HG02938 (cell line): ENCODE data around the gene BCAS1.

Experiments
- ATAC-seq: cut with Tn5 transposase; IDR thresholded peaks from one replicate; pipeline ENCODE4 v1.9.1; 2021; ENCODE audit warnings: mild to moderate bottlenecking, moderate library complexity; ENCODE audit not compliant: unreplicated experiment

BCAS1 gene

GRCh38 chr20:53964501-53965253 lies 105.7 kb downstream of the BCAS1 start:
- no peak for ATAC-seq

GRCh38 chr20:53964067-53964466 lies 106.3 kb downstream of the BCAS1 start:
- no peak for ATAC-seq

- ATAC-seq, result no peak
Measured at GRCh38 chr20:53963635-53964034, 106.8 kb downstream of the BCAS1 start.

- ATAC-seq, result no peak
Measured at GRCh38 chr20:53962388-53962787, 108.0 kb downstream of the BCAS1 start.

- ATAC-seq, result no peak
Measured at GRCh38 chr20:53961527-53961926, 108.9 kb downstream of the BCAS1 start.

GRCh38 chr20:53960579-53961272 lies 109.7 kb downstream of the BCAS1 start:
- ATAC-seq, result no peak

GRCh38 chr20:53959911-53960578 lies 110.3 kb downstream of the BCAS1 start:
- ATAC-seq, result no peak

- ATAC-seq, result no peak
Measured at GRCh38 chr20:53958260-53958659, 112.1 kb downstream of the BCAS1 start.

- ATAC-seq, result no peak
Measured at GRCh38 chr20:53957451-53958172, 112.8 kb downstream of the BCAS1 start.

GRCh38 chr20:53956013-53956715 lies 114.2 kb downstream of the BCAS1 start:
- no peak for ATAC-seq

GRCh38 chr20:53954723-53955658 lies 115.4 kb downstream of the BCAS1 start:
- no peak for ATAC-seq

GRCh38 chr20:53952528-53953096 lies 117.8 kb downstream of the BCAS1 start:
- ATAC-seq, result no peak

GRCh38 chr20:53950578-53950977 lies 119.8 kb downstream of the BCAS1 start:
- ATAC-seq, result no peak

GRCh38 chr20:53950031-53950430 lies 120.4 kb downstream of the BCAS1 start:
- no peak for ATAC-seq

- peak; percentile 69 for ATAC-seq
Measured at GRCh38 chr20:53949319-53949839, 121.0 kb downstream of the BCAS1 start.

GRCh38 chr20:53948383-53949318 lies 121.7 kb downstream of the BCAS1 start:
- ATAC-seq, result peak; percentile 47

GRCh38 chr20:53947501-53948195 lies 122.7 kb downstream of the BCAS1 start:
- ATAC-seq, result no peak
